Measurements from ENCODE around the gene GNA15.
A peak's percentile ranks its signal among the peaks of the same experiment; 100 is the strongest.

The GNA15 gene

GRCh38 chr19:3121821-3122511, 13.9 kb upstream of the GNA15 start:
- DNase-seq, result no peak

DNA sequence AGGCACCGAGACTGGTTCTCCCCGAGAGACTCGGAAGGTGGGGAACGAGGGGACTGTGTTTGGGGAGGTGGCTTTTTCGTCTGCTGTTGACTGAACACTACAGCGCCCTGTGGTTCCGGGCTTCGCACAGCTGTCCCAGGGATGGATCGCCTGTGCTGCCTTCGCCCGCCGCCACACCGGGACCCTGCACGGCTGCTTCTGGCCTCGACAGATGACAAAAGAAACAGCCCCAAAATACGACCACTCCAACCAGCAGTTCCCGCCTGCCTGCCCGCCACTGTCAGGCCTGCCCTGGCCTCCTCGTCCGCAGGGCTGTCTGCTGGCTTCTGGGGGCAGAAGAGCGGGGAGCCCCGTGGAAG, 13.3 kb upstream of the GNA15 start:
- no peak for DNase-seq

- no peak for DNase-seq
Observed at GRCh38 chr19:3123088-3123721, 12.6 kb upstream of the GNA15 start.

GRCh38 chr19:3123956-3124355, 11.9 kb upstream of the GNA15 start:
- no peak for DNase-seq

DNA sequence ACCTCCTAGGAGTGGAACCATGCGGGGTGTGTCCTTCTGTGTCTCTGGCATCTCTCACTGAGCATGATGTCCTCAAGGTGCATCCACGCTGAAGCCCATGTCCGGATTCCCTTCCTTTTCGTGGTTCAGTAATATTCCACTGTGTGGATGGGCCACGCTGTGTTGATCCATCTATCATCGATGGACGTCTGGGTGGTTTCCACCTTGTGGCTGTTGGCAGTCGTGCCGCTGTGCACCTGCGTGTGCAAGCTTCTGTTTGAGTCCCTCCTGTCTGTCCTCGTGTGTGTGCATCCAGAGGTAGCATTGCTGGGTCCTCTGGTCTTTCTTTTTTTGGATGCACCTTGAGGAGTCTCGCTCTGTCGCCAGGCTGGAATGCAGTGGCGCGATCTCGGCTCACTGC, 11.2 kb upstream of the GNA15 start:
- no peak for DNase-seq

- peak; percentile 76 for DNase-seq
Observed at GRCh38 chr19:3125900-3126524, 9.8 kb upstream of the GNA15 start.

DNA sequence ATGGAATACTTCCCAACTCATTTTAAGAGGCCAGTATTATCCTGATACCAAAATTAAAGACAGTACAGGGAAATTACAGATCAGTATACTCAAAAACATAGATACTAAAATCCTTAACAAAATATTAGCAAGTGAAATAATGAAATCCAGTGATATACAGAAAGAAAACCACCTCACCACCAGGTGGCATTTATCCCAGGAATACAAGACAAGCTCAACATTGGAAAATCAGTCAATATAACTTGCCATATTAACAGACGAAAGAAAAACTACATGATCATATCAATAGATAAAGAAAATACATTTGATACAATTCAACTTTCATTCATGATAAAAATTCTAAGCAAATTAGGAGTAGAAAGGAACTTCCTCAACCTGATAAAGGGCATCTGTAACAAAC, 6.7 kb upstream of the GNA15 start:
- DNase-seq, result no peak

GRCh38 chr19:3131168-3131567, 4.7 kb upstream of the GNA15 start:
- no peak for DNase-seq

- peak; percentile 73 for DNase-seq
Observed at GRCh38 chr19:3132971-3133792, 2.7 kb upstream of the GNA15 start.

- DNase-seq, result no peak
Observed at GRCh38 chr19:3133793-3134116, 2.1 kb upstream of the GNA15 start.

DNA sequence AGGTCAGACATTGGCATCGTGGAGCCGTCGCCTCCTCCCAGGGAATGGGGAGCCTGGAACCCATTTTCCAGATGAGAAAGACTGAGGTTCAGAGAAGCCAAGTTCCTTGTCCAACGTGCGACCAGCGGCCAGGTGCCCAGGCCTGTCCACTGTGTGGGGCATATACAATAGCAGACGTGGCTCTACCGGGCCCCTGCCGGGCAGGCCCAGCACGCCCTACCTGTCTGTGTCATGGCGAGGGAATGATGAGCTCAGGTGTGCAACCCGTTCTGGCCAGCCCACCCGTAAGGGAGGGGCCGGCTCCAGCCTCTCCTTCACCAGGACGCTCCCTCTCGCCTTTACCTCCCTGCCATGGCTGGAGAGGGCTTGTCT, 837 bp downstream of the GNA15 start:
- DNase-seq, result no peak

DNA sequence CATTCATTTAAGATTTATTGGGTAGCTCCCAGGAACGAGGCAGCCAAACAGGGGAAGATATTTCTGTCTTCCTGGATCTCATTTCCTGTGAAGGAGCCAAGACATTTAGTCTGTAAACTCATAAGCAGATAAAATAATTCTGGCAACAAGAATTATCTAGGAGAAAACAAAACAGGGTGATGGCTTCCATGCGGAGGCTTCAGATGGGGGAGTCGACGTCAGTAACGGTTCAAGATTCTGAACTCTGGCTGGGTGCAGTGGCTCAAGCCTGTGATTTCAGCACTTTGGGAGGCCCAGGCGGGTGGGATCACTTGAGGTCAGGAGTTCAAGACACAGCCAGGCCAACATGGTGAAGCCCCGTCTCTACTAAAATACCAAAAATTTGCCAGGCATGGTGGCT, 1.3 kb downstream of the GNA15 start:
- no peak for DNase-seq

GRCh38 chr19:3138268-3138667, 2.4 kb downstream of the GNA15 start:
- DNase-seq, result no peak

GRCh38 chr19:3140667-3141038, 4.8 kb downstream of the GNA15 start:
- DNase-seq, result no peak

GRCh38 chr19:3142292-3142670, 6.4 kb downstream of the GNA15 start:
- DNase-seq, result no peak

DNA sequence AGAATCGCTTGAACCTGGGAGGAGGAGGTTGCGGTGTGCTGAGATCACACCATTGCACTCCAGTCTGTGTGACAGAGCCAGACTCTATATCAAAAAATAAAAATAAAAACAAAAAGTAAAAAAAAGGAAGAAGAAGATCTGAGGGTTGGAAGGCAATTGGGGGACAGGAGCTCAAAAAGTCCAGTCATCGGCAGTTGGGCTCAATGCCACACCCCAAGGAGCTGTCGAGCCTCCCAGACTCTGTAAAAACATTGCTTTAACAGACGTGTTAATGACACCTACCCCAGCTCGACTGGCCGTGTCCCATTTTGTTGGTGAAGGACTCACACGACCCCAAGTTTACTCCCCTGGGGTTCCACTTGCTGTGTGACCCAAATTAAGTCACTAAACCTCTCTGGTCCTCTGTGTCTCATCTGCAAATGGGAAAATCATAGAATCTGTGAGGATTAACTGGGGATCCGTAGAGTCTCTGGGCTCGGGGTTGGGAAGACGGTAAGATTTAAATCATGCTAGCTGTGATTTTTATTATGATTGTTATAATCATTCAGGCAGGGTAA, 7.0 kb downstream of the GNA15 start:
- no peak for DNase-seq

DNA sequence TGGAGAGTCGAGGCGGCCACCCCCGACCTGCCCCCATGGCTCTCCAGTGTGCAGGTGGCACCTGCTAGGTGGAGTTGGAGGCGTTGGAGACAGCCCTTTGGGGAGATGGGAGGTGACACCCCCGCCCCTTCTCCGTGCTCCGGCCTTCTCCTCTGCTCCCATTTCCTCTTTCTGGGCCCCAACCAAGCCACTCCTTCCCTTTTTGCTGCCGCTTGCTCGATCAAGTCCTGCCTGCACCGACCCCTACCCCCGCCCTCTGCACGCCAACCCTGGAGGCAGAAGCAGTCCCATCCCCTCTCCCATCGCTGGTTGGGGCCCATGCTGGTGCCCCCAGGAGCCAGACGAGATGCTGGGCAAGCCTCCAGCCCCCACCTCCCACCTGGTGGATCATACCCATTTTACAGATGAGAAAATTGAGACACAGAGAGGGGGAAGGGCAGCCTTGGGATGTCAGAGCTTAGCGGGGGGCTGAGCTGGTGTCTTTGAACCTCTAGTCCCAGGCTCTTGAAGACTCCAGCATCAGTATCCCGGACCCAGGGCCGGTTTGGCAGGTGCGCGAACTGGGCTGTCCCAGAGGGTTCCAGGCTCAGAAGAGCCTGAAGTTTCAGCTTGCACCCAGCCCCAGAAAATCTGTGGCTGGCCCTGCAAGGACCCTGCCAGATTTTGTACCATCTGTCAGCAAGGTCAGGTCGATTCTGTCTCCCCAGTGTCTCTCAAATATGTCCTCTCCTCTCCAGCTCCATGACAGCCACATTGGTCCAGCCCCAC, 10.3 kb downstream of the GNA15 start:
- DNase-seq, result no peak

DNA sequence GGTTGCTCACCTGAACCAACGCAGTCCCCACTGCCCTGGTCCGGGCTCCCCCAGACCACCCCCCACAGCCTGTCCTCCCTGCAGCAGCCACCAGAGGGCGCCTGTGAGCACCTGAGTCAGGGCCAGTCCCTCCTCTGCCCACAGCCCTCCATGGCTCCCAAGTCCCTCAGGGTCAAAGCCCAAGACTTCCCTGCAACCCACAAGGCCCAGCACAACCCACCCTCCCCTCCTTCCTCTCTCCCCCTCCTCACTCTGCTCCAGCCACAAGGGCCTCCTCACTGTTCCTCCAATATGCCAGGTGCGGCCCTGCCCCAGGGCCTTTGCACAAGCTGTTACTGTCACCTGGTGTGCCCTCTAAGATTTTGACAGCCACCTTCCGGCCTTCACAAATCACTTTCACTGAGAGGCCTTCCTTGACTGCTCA, 10.9 kb downstream of the GNA15 start:
- peak; percentile 74 for DNase-seq

DNA sequence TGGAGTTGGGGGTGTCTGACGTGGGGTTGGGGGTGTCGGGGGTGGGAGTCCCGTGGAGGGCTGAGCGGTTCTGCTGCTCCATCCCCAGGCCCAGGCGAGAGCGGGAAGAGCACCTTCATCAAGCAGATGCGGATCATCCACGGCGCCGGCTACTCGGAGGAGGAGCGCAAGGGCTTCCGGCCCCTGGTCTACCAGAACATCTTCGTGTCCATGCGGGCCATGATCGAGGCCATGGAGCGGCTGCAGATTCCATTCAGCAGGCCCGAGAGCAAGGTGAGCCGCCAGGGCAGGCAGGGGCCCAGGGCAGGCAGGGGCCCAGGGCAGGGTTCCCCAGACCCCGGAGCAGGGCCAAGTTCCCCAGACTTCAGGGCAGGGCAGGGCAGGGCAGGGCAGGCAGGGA, 12.7 kb downstream of the GNA15 start:
- no peak for DNase-seq

GRCh38 chr19:3149089-3149488, 13.3 kb downstream of the GNA15 start:
- DNase-seq, result no peak

GRCh38 chr19:3149526-3150505, 14.0 kb downstream of the GNA15 start:
- DNase-seq, result no peak
